Fibroblast of lung (primary cell): ENCODE data around the gene ACTRT2. TPM values are rescaled to one million over a fixed set of nuclear protein-coding genes. Genes with fewer than 3 reads are reported as not detected.

ENCODE experiments used
- DNase-seq, 2 donors: peaks; one replicate each; pipeline versions ENCODE4 v3.0.0 to v3.0.0-alpha.2; 2010; ENCODE audit warnings: low read depth in 2 of 2
- H2AFZ ChIP-seq: 2 replicates; pipeline ENCODE4 v1.5.1; 2012; ENCODE audit warnings: low read length, control low read depth, inconsistent platforms
- H3K27ac ChIP-seq: 2 replicates; pipeline ENCODE4 v1.5.1; 2011; ENCODE audit warnings: low read length, control low read depth; ENCODE audit not compliant: insufficient read depth
- H3K27me3 ChIP-seq: 2 replicates; pipeline ENCODE4 v1.5.1; 2011; ENCODE audit warnings: mild to moderate bottlenecking, low read length; ENCODE audit not compliant: control insufficient read depth, insufficient read depth
- H3K36me3 ChIP-seq: 2 replicates; pipeline ENCODE4 v1.5.1; 2011; ENCODE audit warnings: low read length; ENCODE audit not compliant: control insufficient read depth, insufficient read depth
- H3K4me1 ChIP-seq: 2 replicates; pipeline ENCODE4 v1.5.1; 2011; ENCODE audit warnings: low read length; ENCODE audit not compliant: control insufficient read depth, insufficient read depth; ENCODE audit errors: extremely low read depth
- H3K4me2 ChIP-seq: 2 replicates; pipeline ENCODE4 v1.5.1; 2011; ENCODE audit warnings: low read length, control low read depth; ENCODE audit not compliant: insufficient read depth; ENCODE audit errors: extremely low read depth
- H3K4me3 ChIP-seq, 4 experiments: fragments of 200-600 bp in 1 of 4; sonication (generic) in 1 of 4; replicated peaks in 1 of 4; 2 replicates each; pipeline ENCODE4 v1.5.1; 2011 to 2016; ENCODE audit warnings: low read length in 4 of 4, low read depth in 3 of 4, mild to moderate bottlenecking in 3 of 4, control low read depth in 2 of 4, inconsistent platforms in 1 of 4, mixed read lengths in 1 of 4; ENCODE audit not compliant: insufficient read depth in 1 of 4; ENCODE audit errors: control extremely low read depth in 1 of 4
- H3K79me2 ChIP-seq: 2 replicates; pipeline ENCODE4 v1.5.1; 2012; ENCODE audit warnings: mild to moderate bottlenecking, low read length, inconsistent platforms; ENCODE audit not compliant: control insufficient read depth, insufficient read depth
- H3K9ac ChIP-seq: 2 replicates; pipeline ENCODE4 v1.5.1; 2011; ENCODE audit warnings: mild to moderate bottlenecking, low read length, control low read depth; ENCODE audit not compliant: insufficient read depth
- H3K9me3 ChIP-seq: 2 replicates; pipeline ENCODE4 v1.5.1; 2012; ENCODE audit warnings: low read depth, low read length; ENCODE audit not compliant: control insufficient read depth, insufficient read depth
- H4K20me1 ChIP-seq: 2 replicates; pipeline ENCODE4 v1.5.1; 2011; ENCODE audit warnings: low read length; ENCODE audit not compliant: control insufficient read depth, insufficient read depth; ENCODE audit errors: extremely low read depth
- CTCF ChIP-seq, 2 donors: IDR thresholded peaks in 1 of 2; conservative IDR thresholded peaks in 1 of 2; 1 replicate in 1 of 2; 2 replicates in 1 of 2; pipeline ENCODE4 v1.5.1; 2011 to 2012; ENCODE audit warnings: low read length in 2 of 2, control low read depth in 1 of 2, inconsistent platforms in 1 of 2, low read depth in 1 of 2, mild to moderate bottlenecking in 1 of 2
- EZH2 ChIP-seq: IDR thresholded peaks from 2 replicates; pipeline ENCODE4 v1.5.1; 2012; ENCODE audit warnings: low read length, control low read depth, mild to moderate bottlenecking; ENCODE audit errors: missing control alignments
- polyA plus RNA-seq, 2 donors: library from polyadenylated mRNA; depleted of rRNA in 1 of 2; stranded (reverse) in 1 of 2; unstranded in 1 of 2; fragments of >200 nt; gene quantifications; 2 replicates each; pipeline ENCODE4 v1.2.1, GENCODE V29; 2011 to 2012; ENCODE audit warnings: missing spikeins in 1 of 2
- total RNA-seq: library from RNA; depleted of rRNA; stranded (reverse); fragments of >200 nt; gene quantifications from 2 replicates; pipeline ENCODE4 v1.2.1, GENCODE V29; 2014

ACTRT2 gene
- total and polyA plus RNA-seq, 2 donors (not counting 1 experiment from before 2014, with no cell fraction given), result not detected

DNA sequence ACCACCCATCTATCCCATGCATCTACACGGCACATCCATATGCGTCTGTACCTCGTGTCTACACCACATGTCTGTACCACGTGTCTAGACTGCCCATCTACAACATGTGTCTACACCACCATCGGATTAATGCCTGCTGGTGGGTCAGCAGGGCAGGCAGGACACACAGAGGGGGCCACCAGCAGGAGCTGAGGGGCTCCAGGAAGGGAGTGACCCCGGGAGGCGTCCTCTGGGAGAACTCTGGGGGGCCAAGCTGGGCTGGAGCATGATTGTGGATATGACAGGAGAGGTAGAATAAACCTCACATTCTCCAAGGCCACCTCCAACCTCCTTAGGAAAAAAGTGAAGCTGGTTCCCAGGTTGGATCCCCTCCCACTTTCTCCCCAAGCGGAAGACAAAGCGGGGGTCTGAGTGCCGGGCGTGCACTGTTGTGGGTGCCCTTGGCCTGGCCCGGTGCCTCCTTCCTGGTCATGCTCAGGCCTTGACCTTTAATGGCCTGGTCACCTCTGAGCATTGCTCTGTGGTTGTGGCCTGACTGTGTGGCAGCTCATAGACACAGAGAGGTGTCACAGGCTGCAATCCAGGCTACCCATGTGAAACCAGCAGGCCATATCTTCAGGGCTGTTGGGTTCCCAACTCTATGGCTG lies 881 bp upstream of the ACTRT2 start:
- DNase-seq, result no peak
- Histone ChIP-seq H3K4me2 (no peak overlapping the region), H3K27ac (no peak overlapping the region), H4K20me1 (no peaks in the 10 kb centered on the region), H3K36me3 (no peaks in the 10 kb centered on the region), H3K79me2 (no peaks in the 10 kb centered on the region), H3K9me3 (no peaks in the 10 kb centered on the region), H3K27me3 (no peaks in the 10 kb centered on the region), H3K9ac (no peak overlapping the region), H3K4me1 (no peaks in the 10 kb centered on the region), H3K4me3 (no peak overlapping the region), H2AFZ (no peak overlapping the region)
- TF ChIP-seq EZH2 (no peak), CTCF (conservative IDR thresholded peaks at IDR 0.05 in 1 of 2, IDR thresholded peaks at IDR 0.05 in 1 of 2; ENCODE audit: low read depth in 1 of 2, low read length in 2 of 2) (no peak)

DNA sequence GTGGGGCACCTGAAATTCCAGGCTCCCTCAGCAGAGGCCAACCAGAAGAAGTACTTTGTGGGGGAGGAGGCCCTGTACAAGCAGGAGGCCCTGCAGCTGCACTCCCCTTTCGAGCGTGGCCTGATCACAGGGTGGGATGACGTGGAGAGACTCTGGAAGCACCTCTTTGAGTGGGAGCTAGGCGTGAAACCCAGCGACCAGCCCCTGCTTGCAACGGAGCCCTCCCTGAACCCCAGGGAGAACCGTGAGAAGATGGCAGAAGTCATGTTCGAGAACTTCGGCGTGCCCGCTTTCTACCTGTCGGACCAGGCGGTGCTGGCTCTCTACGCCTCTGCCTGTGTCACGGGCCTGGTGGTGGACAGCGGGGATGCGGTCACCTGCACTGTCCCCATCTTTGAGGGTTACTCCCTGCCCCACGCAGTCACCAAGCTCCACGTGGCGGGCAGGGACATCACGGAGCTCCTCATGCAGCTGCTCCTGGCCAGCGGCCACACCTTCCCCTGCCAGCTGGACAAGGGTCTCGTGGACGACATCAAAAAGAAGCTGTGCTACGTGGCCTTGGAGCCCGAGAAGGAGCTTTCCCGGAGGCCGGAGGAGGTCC lies 634 bp downstream of the ACTRT2 start:
- DNase-seq, result no peak
- Histone ChIP-seq H4K20me1 (no peaks in the 10 kb centered on the region), H2AFZ (no peak overlapping the region), H3K27me3 (no peaks in the 10 kb centered on the region), H3K36me3 (no peaks in the 10 kb centered on the region), H3K9me3 (no peaks in the 10 kb centered on the region), H3K4me1 (no peaks in the 10 kb centered on the region), H3K4me3 (no peak overlapping the region), H3K27ac (no peak overlapping the region), H3K4me2 (no peak overlapping the region), H3K79me2 (no peaks in the 10 kb centered on the region), H3K9ac (no peak overlapping the region)
- TF ChIP-seq CTCF (conservative IDR thresholded peaks at IDR 0.05 in 1 of 2, IDR thresholded peaks at IDR 0.05 in 1 of 2; ENCODE audit: low read depth in 1 of 2, low read length in 2 of 2), result no peak
- no peak for TF ChIP-seq EZH2

- TF ChIP-seq EZH2, result no peak
- no peak for TF ChIP-seq CTCF (conservative IDR thresholded peaks at IDR 0.05 in 1 of 2, IDR thresholded peaks at IDR 0.05 in 1 of 2; ENCODE audit: low read depth in 1 of 2, low read length in 2 of 2)
- no peak overlapping the region for H3K9ac ChIP-seq
- no peaks in the 10 kb centered on the region for H3K4me1 ChIP-seq
- no peaks in the 10 kb centered on the region for H3K27me3 ChIP-seq
- no peak overlapping the region for H2AFZ ChIP-seq
- H3K4me3 ChIP-seq, result no peak overlapping the region
- H3K9me3 ChIP-seq, result no peaks in the 10 kb centered on the region
- no peak for DNase-seq
- no peak overlapping the region for H3K27ac ChIP-seq
- no peaks in the 10 kb centered on the region for H3K79me2 ChIP-seq
- no peaks in the 10 kb centered on the region for H4K20me1 ChIP-seq
- H3K36me3 ChIP-seq, result no peaks in the 10 kb centered on the region
- H3K4me2 ChIP-seq, result no peak overlapping the region
Observed at GRCh38 chr1:3022511-3022973, 1.3 kb downstream of the ACTRT2 start.
